GM21717 (cell line): ENCODE results near the gene PLEKHF1.
A peak's percentile ranks its signal among the peaks of the same experiment; 100 is the strongest.
"Not testable (repeated sequence)": the region's sequence is repeated elsewhere in the genome, so short reads cannot be mapped to it uniquely, and the experiment has no call there.

Experiments
- ATAC-seq: cut with Tn5 transposase; IDR thresholded peaks from one replicate; pipeline ENCODE4 v1.9.1; 2021; ENCODE audit warnings: mild to moderate bottlenecking, moderate library complexity; ENCODE audit not compliant: unreplicated experiment

PLEKHF1 gene

DNA sequence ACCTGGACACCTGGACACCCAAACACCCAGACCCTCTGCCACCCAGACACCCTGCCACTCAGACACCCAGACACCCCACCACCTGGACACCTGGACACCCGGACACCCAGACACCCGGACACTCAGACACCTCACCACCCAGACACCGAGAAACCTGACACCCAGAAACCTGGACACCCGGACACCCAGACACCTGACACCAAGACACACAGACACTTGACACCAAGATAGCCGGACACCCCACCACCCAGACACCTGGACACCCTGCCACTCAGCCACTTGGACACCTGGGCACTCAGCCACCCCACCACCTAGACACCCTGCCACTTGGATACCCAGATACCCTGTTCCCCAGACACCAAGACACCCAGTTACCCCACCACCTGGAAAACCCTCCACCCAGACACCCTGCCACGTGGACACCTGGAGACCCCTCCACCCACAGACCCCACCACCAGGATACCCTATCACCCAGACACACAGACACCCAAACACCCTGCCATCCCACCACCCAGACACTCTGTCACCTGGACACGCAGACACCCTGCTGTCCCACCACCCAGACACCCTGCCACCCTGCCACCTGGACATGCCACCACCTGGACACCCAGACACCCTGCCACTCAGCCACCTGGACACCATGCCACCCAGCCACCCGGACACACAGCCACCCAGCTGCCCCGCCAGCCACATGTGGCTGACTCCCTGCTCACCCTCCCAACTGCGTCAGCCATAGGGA lies 32.4 kb downstream of the PLEKHF1 start:
- no peak for ATAC-seq

DNA sequence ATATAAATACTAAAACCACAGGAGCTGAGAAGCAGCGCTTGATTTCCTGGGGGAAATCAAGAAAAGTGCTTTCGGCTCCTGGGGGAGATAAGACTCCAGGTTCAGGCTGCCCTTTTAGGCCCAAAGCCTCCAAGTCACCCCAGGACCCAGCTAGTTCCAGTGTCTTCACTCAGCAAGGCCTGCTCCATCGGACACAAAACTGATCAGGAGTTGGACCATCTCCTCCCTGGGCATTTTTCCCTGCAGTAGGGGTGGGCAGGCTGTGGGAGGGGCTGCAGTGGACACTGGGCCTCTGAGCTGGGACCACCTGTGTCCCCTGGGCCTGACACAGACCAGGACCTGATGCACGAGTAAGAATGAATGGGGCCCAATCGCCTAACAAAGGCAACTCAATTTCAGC lies 34.6 kb downstream of the PLEKHF1 start:
- no peak for ATAC-seq

DNA sequence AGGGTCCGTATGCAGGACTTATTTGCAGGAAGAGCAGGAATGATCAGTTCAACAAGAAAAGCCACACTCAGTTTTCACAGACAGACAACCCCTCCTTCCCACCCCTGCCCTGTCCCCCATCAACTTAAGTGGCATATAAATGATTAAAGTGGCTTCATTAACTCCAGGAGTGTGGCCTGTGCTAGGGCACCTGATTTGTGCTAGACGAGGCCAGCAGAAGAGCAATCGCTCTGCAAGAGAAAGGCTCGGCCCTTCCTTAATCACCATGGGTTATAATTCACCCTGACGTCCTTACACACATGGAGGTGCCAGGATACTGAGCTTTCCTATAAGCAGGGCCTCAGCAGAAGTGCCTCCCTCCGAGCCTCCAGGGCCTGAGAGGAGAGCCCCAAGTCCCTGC lies 35.2 kb downstream of the PLEKHF1 start:
- ATAC-seq, result no peak

DNA sequence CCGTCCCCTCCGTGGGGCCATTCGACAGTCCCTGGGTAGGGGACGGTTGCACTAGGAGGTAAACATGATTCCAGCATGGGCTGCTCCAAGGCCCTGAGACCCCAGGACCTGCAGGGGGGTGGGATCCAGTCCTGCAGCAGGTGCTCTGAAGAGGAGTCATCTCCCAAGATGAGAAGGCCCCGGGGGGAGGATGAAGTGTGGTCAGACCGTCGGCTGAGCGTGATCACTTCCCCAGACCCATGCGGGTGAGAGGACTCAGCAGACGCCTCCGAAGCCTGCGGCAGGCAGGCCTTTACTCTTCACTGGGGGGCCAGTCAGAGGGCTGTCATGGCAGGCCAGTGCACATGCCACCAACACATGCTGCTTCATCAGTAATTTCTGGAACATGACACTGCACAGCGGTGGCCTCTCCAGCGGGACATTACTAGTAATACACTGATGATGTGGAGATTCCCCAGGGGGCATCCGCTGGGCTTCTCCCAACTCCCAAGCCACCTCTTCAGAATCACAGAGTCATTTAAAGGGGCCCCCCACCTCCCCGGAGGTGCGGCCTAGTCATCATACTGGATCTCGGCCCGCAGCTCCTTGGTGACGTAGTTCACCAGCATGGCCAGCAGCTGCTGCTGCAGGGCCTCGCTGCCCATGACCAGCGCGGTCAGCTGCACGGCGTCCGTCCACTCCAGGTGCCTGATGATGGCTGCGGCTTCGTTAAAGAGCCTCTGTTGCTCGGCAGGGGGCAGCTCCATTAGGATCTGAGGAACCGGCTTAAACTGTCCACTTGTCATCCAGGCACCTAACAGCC lies 37.1 kb downstream of the PLEKHF1 start:
- ATAC-seq, result no peak

DNA sequence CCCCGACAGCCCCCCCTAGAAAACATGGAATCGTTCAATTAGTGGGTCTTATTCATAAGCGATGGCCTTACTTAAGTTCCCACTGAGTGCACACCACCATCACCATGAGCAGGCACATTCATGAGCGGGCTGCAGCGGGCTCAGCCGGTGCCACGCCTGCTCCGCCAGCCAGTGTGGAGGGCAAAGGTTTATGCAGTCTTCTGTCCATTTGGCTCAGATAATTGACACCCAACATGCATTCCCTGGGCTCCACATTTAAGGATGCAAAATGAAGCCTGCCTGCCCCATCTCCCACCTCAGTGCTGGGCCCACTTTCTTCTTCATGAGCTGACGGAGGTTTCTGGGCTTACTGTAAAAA lies 37.7 kb downstream of the PLEKHF1 start:
- ATAC-seq, result no peak

DNA sequence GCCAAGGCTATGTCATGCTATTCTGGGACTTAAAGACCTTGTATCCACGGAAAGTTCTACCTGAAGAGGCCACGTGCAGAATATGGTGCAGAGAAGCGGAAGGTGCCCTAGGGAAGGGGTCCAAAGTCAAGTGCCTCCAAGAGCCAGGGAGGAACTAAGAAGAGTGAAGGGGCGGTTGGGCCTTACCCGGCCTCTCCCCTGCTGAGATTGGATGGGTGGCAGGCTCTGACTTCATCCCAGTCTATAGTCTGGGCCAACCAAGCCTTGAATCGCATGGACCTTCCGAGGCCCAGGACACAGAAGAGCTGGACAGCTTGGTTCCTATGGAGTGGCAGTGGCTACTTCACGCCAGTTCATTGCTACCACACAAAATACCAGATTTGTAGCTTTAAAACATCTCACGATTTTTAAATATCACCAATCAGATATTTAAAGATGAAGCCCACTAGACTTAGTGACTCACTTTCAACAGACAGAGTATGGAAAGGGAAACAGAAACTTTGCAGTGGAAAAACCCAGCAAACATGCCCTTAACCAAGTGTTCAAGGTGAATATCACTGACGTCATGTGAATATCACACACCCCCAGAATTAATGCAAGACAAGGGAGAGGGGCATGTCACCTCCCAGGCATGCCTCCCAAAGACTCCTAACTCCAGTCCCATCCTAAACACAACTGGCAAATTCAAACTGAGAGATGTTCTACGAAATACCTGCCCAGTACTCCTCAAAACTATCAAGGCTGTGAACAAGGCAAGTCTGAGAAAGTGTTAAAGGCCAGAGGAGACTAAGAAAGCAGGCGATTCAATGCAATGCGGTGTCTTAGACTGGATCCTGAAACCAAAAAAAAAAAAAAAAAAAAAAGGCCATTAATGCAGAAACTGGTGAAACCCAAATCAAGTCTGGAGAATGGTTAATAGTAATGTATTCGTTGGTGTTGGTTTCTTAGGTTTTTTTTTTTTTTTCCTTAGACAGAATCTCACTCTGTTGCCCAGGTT lies 39.6 kb downstream of the PLEKHF1 start:
- peak; percentile 64 for ATAC-seq

DNA sequence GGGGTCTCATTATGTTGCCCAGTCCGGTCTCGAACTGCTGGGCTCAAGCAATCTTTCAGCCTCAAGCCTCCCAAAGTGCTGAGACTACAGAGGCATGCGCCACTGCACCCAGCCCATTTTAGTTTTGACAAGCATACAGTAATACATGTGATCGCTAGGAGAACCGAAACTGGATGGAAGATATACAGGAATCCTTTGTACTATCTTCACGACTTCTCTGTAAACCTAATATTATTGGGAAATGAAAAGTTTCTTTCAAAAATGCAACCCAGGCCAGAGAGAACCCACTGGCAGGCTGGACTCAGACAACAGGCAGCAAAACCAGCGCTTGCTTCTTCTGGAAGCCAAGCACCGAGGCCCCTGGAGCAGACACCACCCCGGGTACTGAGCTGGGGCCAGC lies 40.4 kb downstream of the PLEKHF1 start:
- no peak for ATAC-seq

DNA sequence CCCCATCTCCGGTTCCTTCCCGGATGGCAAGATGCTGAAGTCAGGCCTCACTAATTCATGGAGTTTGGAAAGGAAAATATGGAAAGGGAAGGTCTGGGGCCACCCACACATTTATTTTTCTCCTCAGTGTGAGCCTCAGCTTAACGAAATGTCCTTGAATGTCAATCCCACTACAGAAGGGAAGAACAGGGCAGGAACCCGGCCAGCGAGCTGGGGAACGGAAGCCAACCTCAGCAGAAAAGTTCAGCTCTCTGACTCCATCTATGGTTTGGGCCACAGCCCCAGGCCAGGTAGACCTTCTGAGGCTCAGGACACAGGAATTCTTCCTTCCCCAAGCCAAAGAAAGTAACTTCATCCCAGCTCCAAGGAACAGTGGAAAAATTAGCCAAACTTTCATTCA lies 41.4 kb downstream of the PLEKHF1 start:
- ATAC-seq, result no peak

DNA sequence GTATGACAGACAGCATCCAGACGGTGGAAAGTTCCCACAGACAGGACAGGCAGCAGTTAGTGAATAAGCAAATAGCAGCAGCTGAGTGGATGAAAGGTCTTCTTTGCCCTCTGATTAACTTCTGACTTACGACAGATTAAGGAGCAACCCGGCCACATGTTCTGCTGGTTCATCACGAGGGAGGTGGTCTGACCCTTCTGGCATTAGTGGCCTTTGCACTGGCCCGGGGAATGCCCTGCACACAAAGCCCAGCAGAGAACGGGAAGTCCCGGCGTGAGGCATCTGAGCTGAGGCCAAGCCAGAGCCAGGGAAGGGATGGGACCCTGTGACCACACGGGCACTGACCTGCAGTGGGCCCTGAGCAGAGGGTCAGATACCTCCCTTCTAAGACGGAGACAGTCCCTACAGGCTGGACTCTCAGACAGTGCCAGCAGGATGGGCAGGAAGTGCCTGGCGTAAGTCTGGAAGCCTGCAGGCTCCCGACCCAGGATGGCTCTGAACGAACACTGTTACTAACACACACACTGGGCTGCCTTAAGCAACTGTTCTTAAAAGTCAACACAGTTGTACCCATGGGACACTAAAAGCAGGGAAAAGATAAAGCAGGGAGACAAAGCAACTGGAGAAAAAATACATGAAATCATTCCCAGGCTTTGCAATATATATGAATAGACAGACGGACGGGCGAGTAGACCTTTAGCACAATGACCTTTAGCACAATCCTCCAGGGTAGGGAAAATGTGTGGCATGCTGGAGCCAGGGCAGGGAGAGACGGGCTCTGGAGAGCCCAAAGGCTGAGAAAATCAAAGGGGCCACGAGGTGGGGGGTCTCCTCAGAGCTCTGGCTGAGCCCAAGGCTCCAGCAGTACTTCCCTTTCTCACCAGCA lies 43.5 kb downstream of the PLEKHF1 start:
- no peak for ATAC-seq

DNA sequence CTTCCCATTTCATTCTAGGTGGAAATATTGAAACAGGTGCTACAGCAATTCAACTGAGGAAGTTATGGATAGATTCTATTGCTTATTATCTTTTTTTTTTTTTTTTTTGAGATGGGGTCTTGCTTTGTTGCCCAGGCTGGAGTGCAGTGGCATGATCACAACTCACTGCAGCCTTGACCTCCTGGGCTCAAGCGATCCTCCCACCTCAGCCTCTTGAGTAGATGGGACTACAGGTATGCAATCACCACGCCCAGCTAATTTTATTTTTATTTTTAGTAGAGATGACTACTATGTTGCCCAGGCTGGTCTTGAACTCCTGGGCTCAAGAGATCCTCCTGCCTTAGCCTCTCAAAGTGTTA lies 44.2 kb downstream of the PLEKHF1 start:
- ATAC-seq, result not testable (repeated sequence)

DNA sequence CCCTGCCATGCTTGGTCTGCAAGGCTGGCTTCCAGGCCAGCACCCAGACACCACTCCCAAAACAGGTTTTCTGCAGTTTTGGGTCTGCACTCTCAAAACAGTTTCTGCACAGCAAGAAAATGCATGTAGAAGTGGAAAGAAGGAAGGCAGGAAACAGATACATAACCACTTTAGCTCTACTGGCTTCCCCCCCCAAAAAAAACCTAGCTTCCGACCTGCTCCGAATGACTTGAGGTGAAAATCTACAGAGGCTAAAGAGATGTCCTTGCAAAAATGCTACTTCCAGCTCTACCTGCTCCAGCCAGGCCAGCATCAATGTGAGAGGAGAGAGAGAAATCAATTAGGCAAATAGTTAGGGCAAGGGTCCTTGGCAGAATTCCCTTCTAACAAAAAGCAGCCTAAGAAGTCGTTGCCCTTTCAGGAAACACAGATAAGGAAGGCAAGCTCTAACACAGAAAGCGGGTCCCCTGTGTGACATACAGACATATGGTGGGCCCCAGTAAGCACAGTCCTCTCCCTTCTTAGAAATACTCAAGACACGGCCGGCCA lies 46.4 kb downstream of the PLEKHF1 start:
- no peak for ATAC-seq

DNA sequence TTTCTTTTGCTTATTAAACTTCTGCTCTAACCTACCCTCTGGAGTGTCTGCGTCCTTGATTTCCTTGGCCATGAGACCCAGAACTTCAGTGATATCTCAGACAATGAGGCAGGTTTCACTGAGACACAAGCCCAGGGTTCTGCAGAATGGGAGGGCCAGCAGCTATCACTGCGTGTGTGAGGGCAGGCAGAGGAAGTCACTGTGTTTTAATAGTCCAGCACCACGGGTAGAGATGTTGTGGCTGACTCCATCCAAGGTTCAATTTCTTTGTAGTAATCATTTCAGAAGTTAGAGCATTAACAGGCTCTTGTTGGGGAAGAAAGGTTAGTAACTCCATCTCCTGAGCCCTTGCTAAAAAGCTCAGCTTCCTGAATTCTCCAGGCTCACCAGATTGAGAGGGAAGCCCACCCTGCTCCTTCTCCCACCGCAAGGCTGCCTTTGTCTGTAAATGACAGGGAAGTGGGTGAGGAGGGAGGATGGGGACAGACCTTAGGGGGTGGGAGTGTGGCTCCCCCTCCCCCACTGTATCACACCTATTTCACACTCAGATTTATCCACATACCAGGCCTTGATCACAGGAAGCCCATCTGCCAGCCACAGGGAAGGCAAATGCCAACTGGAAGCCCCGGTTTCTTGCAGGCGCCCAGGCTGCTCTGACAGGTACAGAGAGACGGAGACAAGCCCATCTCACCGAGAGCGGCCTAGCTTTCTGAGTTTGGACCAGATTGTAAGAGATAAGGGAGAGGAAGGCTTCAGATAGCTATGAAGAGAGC lies 47.7 kb downstream of the PLEKHF1 start:
- no peak for ATAC-seq

DNA sequence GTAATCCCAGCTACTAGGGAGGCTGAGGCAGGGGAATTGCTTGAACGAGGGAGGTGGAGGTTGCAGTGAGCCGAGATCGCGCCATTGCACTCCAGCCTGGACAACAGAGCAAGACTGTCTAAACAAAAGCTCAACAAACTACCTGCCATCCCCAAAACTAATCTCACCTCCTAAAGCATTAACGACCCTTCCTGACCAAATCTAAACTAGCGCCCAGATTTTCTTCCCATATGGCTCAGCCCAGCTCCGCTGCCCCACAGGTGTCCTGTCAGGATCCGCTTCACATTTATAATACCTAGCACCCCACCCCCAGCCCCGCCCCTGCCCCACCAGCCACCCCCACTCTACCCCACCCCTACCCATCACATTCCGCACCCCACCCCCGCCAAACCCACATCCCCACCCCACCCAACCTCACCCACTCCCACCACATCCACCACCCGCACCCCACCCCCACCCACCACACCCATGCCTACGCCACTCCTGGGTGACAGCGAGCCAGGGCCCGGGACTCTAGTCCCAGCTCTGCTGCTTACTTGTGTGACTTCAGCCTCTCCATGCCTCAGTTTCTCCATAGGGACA lies 49.2 kb downstream of the PLEKHF1 start:
- ATAC-seq, result peak; percentile 20

DNA sequence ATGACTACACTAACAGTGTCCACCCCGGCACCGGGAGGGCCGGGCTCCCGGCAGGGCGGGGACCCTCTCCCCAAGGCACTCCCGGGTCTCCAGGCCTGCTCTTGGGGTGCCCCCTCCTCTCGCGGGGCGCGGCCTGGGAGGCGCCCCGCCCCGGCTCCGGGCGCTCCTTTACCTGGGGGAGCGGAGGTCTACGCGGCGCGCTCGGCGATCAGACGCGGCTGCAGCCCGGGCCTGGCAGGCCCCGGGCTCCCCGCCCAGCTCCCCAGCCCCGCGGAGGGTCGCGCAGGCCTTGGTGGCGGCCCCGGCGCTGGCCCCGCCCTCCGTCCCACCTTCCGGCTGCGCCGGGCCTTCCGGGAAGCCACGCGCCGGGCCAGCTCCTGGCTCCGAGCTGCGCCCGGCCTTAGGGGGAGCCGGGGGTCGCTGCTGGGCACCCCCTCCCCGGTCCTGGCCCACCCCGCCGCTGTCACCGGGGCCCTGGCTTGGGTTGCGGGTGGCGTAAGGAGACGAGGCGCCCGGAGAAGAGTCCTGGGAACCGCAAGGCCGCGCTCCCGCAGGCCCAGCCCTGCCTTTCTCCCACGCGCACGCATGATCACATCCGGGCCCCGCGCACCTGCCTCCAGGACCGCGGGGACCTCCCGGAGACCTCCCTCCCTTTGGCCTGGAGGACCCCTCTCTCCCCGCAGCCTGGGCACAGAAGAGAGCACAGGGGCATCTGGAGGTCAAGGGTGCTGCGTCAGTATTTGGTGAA lies 49.9 kb downstream of the PLEKHF1 start, which contains the start of gene C19orf12:
TSS of gene C19orf12 (minus strand) at position 309 of the 748 bp plus-strand sequence. CDS start 6,848 bp downstream, outside the sequence.
- ATAC-seq, result peak; percentile 56

DNA sequence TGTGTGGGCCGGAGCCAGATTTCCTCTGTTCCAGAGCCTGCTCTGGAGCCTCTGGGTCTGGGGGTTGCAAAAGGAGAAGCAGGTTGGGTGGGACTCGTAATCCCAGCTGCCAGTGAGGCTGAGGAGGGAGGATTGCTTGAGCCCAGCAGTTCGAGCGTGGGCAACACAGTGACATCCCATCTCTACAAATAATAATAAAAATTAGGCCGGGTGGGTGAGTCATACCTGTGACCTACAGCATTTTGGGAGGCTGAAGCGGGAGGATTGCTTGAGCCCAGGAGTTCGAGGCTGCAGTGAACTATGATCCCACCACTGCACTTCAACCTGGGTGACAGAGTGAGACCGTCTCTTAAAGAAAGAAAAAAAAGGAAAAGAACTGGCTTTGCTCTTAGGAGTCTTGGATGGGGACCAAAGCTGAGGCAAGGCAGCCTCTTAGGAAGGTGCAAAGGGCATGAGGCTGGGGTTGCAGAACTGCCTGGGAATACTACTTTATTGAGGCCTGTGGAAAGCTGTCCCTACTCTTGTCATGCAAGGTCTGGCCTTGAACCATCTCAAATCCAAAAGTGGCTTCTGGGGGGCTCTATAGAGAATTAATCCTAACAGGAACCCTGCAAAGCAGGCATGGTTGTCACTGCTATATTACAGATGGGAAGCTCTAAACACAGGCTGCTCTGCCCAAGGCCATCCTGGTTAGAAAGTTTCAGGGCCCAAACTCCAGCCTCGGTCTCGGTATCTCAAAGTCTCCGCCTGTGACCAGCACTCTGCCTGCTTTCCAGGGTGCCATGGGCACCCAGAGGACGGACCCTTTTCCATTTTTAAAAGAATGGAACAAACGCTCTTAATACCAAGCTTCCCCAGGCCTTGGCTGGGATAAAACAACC lies 50.7 kb downstream of the PLEKHF1 start:
- ATAC-seq, result peak; percentile 4

DNA sequence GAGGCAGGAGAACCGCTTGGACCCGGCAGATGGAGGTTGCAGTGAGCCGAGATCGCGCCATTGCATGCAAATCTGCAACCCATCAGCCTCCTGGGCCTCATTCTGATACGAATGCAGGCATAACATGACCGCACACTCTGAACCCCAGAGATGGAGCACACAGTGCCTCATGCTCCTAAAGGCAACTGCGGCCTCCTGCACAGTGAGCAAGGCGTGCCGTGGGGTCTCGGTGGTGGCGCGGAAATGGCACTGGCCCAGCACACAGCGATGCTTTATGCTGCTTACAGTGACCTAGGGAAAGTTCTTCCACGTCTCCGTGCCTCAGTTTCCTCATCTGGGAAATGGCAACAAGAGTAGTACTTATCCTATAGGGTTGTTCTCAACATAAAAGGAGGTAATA lies 51.8 kb downstream of the PLEKHF1 start:
- no peak for ATAC-seq

DNA sequence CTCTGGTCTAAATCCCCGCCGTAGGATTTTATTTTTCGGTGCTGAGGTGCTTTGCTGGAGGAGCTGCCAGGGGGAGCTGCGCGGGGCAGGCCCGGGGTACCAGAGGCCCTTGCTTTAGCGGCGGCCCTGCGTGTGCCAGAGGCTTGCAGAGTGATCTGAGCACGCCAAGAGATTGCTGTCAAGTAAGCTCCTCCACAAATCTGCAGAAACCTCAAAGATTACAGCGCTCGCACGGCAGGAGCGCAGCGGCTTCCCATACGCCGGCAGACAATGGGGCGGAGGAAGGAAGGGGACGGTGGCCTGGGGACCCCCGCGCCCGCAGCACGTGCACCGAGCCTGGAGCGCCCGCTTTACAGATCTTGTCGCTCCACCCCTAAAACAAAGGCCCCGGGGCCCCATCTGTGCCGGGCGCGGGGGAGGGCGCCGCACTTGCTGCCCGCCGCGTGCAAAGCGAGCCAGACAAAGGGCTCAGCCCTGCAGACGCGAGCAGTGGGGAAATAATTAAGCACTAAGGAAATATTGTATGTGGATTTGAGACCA lies 58.9 kb downstream of the PLEKHF1 start:
- no peak for ATAC-seq
